DMS53 treated with DMSO at 0.1 percent for 48 hours (cell line): ENCODE measurements around the gene CIT.
A peak's percentile ranks its signal among the peaks of the same experiment; 100 is the strongest.

ENCODE experiments used
- DNase-seq: peaks from one replicate; lab custom pipeline; 2025; ENCODE audit not compliant: unreplicated experiment; lab: John Stamatoyannopoulos, UW

The CIT gene

DNA sequence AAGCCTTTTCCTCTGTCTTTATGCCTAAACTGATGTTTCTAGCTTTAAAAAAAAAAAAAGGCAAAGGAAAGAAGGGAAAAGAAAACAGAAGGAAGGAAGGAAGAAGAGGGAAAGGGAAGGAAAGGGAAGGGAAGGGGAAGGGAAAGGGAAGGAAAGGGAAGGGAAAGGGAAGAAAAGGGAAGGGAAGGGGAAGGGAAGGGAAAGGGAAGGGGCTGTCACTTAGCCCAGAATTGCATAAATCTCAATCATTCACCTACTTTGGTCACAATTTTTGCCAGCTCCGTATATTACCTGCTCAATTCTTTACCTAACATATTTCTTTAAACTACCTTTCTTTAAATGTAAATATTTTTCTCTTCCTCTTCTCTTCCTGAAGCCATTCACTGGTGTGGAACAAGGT is 26.8 kb downstream of the CIT start:
- DNase-seq, result no peak

GRCh38 chr12:119843100-119843499 is 34.0 kb downstream of the CIT start:
- DNase-seq, result no peak

GRCh38 chr12:119842380-119842779 is 34.7 kb downstream of the CIT start:
- no peak for DNase-seq

DNA sequence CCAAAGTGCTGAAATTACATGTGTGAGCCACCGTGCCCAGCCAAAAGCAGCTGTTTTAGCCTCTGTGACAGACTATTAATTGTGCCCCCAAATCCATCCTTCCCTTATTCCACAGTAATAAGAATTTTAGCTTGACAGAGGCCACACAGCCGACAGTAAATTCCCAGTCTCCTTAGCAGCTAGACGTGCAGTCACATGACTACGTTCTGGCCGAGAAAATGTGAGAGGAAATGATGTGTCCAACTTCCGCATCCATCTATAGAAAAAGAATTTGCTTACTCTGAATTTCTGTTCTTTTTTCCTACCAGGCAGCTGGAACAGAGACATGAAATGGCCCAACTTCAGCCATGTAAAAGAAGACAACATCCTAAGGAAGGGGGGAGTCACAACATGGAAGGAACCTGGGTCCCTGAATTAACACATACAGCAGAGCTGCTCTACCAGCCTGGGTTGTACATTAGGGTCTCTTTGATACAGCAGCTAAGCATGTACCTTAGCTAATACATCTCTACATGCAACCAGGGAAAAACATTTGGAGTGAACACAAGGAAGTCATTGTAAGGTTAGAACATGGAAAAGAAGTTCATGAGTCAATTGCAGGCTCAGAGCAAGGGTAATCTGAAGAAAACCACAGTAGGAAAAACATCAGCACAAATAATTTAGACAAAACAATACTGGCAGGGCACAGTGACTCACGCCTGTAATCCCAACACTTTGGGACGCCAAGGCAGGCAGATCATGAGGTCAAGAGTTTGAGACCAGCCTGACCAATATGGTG is 35.5 kb downstream of the CIT start:
- no peak for DNase-seq

- DNase-seq, result no peak
Observed at GRCh38 chr12:119840582-119840981, 36.5 kb downstream of the CIT start.

DNA sequence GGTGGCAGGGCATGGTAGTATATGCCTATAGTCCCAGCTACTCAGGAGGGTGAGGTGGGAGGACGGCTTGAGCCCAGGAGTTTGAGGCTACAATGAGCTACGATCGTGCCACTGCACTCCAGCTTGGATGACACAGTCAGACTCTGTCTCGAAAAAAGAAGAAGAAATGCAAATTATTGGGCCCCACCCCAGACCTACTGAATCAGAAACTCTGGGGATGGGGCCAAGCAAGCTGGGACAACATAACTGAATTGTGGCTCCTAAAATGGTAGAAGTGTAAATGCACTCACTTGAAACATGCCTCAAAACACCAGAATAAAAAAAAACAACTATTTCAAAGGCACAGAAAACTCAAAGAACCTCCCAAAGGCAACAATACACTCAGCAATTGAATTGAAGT is 37.0 kb downstream of the CIT start:
- no peak for DNase-seq

GRCh38 chr12:119838826-119839600 is 38.1 kb downstream of the CIT start:
- no peak for DNase-seq

DNA sequence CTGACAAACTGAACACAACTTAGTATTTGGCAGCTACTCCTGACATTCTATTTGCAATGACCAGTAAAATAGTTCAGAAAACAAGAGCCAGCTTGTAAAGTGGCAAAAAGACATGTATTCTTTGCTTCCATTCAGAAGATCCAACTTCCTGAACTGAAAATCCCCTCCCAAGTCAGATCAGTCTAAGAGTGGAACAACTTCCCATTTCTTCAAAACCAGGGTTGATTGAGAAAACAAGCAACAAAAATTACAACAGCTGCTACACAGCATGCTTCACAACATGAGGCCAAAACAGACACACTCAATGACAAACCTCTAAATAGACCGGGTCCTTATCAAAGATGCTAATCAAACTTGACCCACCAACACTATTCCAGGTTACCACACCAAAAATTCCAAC is 40.3 kb downstream of the CIT start:
- no peak for DNase-seq

- DNase-seq, result no peak
Observed at GRCh38 chr12:119835068-119835467, 42.1 kb downstream of the CIT start.

GRCh38 chr12:119829439-119829838 is 47.7 kb downstream of the CIT start:
- no peak for DNase-seq

DNA sequence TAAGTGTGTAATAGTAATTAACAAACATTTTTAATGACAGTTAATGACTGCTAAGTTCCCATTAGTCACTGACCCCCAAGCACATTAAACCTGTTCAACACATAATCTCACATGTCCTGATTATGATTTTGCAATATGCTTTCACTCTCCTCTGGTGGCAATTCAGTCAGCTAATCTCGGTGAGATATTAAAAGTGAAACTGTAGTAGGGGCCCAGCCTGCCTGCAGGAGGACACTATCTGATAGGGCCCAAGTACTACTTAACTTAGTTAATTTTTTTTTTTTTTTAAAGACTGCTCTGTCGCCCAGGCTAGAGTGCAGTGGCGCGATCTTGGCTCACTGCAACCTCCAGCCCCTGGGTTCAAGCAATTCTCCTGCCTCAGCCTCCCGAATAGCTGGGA is 48.8 kb downstream of the CIT start:
- no peak for DNase-seq

GRCh38 chr12:119827760-119828159 is 49.4 kb downstream of the CIT start:
- no peak for DNase-seq

DNA sequence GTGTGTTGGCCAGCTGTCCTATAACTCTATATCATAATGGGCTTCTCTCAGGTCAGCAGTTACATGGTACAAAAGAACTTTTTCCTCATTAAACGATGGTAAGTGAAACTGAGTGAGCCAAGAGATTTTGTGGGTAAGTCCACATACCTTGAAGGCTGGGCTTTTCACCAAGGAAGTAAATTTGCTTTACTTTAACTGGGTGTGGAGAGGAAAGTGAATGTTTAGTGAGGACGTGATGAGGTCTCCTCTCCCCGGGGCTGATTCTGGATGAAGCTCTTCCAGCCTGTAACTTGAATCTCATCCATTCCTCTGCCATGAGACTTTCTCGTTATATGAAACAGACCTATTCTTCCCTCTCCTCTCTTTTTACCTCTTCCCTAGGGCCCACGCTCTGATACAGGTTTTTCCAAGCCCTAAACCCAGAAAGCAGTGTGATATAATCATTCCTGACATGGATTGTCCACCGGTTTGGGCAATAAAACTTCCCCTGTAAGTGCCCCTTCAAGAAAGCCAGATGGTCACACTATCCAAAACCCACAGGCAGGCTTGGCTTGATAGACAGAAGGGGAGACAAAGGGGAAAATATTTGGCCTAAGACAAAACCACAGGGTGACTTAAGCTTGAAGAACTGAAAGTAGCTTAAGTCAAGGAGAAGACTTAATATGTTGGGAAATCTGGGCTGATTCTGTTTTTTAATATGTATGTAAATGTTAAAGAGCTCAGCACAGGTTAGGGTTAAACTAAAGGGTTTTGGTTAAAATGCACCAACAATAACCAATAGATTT is 50.3 kb downstream of the CIT start:
- no peak for DNase-seq

- no peak for DNase-seq
Observed at GRCh38 chr12:119825262-119825661, 51.9 kb downstream of the CIT start.

DNA sequence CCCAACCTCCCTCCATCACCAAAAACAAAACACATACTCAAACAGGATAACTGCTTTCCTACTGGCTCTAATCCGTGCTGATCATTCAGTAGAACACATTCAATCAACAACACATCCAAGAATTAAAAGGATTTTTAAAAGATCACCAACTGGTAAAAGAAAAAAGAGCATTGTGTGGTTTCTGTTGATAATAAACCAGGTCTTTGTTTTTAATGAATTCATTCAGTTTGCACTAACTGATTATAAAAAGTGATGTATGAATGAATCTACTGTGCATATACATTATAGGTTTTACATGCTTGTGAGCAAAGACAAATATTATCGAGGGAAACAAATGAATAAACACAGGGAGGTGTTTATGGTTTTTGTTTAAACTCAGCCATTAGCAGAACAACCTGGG is 55.1 kb downstream of the CIT start:
- DNase-seq, result no peak

- no peak for DNase-seq
Observed at GRCh38 chr12:119819322-119819721, 57.8 kb downstream of the CIT start.

DNA sequence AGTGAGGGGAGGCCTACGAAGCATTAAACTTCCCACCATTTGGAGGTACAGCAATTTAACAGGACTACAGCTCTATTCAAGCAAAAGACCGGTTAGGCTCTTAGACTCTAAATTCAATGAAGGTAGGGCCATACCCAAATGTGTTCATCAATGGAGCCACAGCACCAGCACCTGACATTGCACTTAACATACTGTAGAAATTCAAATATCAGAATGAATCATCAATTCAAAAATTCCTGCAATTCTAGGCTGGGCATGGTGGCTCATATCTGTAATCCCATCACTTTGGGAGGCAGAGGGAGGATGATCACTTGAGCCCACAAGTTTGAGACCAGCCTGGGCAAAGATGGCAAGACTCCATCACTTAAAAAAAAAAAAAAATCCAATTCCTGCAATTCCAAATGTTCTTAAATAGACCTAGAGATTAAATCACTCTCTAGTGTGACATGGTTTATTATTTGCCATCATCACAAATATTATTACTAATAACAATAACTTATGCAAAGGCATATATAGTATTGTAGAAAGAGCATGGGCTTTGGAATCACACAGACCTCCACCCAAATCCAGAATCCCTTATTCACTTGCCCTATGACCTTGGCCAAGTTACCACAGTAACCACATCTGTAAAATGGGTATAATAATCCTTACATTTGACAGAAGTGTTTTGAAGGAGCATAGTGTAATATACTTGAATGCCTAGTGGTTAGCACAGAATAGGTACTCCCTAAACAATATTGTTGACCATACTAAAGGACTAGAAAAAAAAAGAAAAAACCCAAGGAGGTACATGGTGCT is 59.4 kb downstream of the CIT start:
- no peak for DNase-seq

- DNase-seq, result no peak
Observed at GRCh38 chr12:119809023-119809422, 68.1 kb downstream of the CIT start.

- DNase-seq, result no peak
Observed at GRCh38 chr12:119808441-119808840, 68.7 kb downstream of the CIT start.

DNA sequence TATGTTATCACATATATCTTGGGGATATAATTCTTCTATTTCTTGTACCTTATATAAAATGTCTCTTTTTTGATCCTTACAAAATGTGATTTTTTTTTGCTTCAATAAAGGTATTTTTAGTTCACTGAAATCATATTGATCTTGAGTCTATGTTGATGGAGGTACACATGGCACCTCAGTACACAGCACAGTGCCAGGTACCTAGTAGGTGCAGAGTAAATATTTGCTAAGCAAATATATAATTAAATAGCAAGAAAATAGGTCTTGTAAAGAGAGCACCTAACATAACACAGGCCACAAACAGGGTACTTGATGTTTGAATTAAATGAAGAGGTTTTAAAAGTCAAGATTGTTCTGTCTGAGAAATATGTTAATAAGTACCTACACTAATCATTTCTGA is 69.7 kb downstream of the CIT start:
- DNase-seq, result peak; percentile 25
